ENCODE results near the gene LILRA1.
A peak's percentile ranks its signal among the peaks of the same experiment; 100 is the strongest.
"Not testable (repeated sequence)": the region's sequence is repeated elsewhere in the genome, so short reads cannot be mapped to it uniquely, and the experiment has no call there.

LILRA1 gene

GRCh38 chr19:54593445-54593844, at the start of gene LILRA1:
LILRA1 (plus strand) TSS chr19:54593632; CDS start chr19:54594245, 613 bp downstream.
- peak; percentile 74 to 85 (median 83) for DNase-seq

- DNase-seq, result no peak
These were observed 44.6 kb upstream of the LILRA1 start for GRCh38 chr19:54548806-54549205.

- DNase-seq, result no peak
These were observed 44.2 kb upstream of the LILRA1 start for GRCh38 chr19:54549224-54549623.

- DNase-seq, result no peak
These were observed 42.1 kb upstream of the LILRA1 start for GRCh38 chr19:54551293-54551692.

- peak; percentile 49 to 71 (median 59) for DNase-seq
These were observed 41.2 kb upstream of the LILRA1 start for GRCh38 chr19:54551950-54552912.

- no peak for DNase-seq
These were observed 40.5 kb upstream of the LILRA1 start for GRCh38 chr19:54552913-54553310.

- no peak for DNase-seq
These were observed 39.4 kb upstream of the LILRA1 start for GRCh38 chr19:54554006-54554405.

- DNase-seq, result no peak
These were observed 38.5 kb upstream of the LILRA1 start for GRCh38 chr19:54554896-54555295.

GRCh38 chr19:54556194-54556593, 37.2 kb upstream of the LILRA1 start:
- no peak for DNase-seq

- peak in 1 of 3 donors; percentile 18 for DNase-seq
These were observed 35.1 kb upstream of the LILRA1 start for GRCh38 chr19:54558339-54558738.

GRCh38 chr19:54560881-54561385, 32.5 kb upstream of the LILRA1 start:
- peak in 1 of 3 donors; percentile 17 for DNase-seq

GRCh38 chr19:54561840-54562239, 31.6 kb upstream of the LILRA1 start:
- peak in 1 of 3 donors; percentile 24 for DNase-seq

GRCh38 chr19:54563206-54563605, 30.2 kb upstream of the LILRA1 start:
- peak in 2 of 3 donors; percentile 14 to 16 for DNase-seq

- no peak for DNase-seq
These were observed 23.1 kb upstream of the LILRA1 start for GRCh38 chr19:54570316-54570715.

GRCh38 chr19:54571715-54572615, 21.5 kb upstream of the LILRA1 start:
- DNase-seq, result peak; percentile 57 to 66 (median 60)

GRCh38 chr19:54572696-54573311, 20.6 kb upstream of the LILRA1 start:
- DNase-seq, result peak; percentile 89 to 96 (median 94)

- DNase-seq, result peak; percentile 45 to 55 (median 45)
These were observed 20.0 kb upstream of the LILRA1 start, which contains the start of gene LILRA2 for GRCh38 chr19:54573330-54573872. LILRA2 (plus strand) TSS chr19:54573790; CDS start chr19:54573879, 89 bp downstream.

GRCh38 chr19:54574051-54574450, 19.4 kb upstream of the LILRA1 start:
- no peak for DNase-seq

GRCh38 chr19:54574527-54575056, 18.8 kb upstream of the LILRA1 start:
- DNase-seq, result peak in 2 of 3 donors; percentile 27 to 46

- not testable (repeated sequence) for DNase-seq
These were observed 18.2 kb upstream of the LILRA1 start for GRCh38 chr19:54575205-54575604.

- no peak for DNase-seq
These were observed 16.9 kb upstream of the LILRA1 start for GRCh38 chr19:54576411-54576976.

Data from suppressor macrophage treated with lipopolysaccharide for 1 hour (primary cell).